RWPE2 (cell line): ENCODE results near the gene ITPR1.

Source experiments
- ATAC-seq: fragments of 200-7000 bp; cut with Tn5 transposase; 3 replicates; pipeline ENCODE4 v1.9.1; 2021; ENCODE audit warnings: low read depth
- DNase-seq: peaks from one replicate; pipeline ENCODE4 v3.0.0-alpha.2; 2020; ENCODE audit warnings: low spot score
- H3K27ac ChIP-seq: fragments of 450-650 bp; 2 replicates; pipeline ENCODE4 v1.5.1; 2017; ENCODE audit warnings: mild to moderate bottlenecking; ENCODE audit not compliant: poor library complexity, severe bottlenecking
- H3K27me3 ChIP-seq: fragments of 250-450 bp; sonication (Bioruptor Pico); 2 replicates; pipeline ENCODE4 v1.5.1; 2021; ENCODE audit warnings: mild to moderate bottlenecking, moderate library complexity; ENCODE audit not compliant: insufficient read depth, poor library complexity, severe bottlenecking
- H3K36me3 ChIP-seq: fragments of 250-450 bp; sonication (Bioruptor Pico); 2 replicates; pipeline ENCODE4 v1.5.1; 2020; ENCODE audit warnings: low read depth, mild to moderate bottlenecking, moderate library complexity
- H3K4me1 ChIP-seq: fragments of 250-450 bp; sonication (Bioruptor Pico); 2 replicates; pipeline ENCODE4 v1.5.1; 2021; ENCODE audit warnings: mild to moderate bottlenecking, moderate library complexity; ENCODE audit not compliant: insufficient read depth, poor library complexity, severe bottlenecking
- H3K4me3 ChIP-seq: fragments of 250-450 bp; sonication (Bioruptor Pico); 2 replicates; pipeline ENCODE4 v1.5.1; 2021; ENCODE audit warnings: mild to moderate bottlenecking, moderate library complexity; ENCODE audit not compliant: severe bottlenecking
- H3K9me3 ChIP-seq: fragments of 250-450 bp; sonication (Bioruptor Pico); 2 replicates; pipeline ENCODE4 v1.5.1; 2021; ENCODE audit warnings: mild to moderate bottlenecking, moderate library complexity; ENCODE audit not compliant: severe bottlenecking
- TF ChIP-seq, protein P1 (sequence below): fragments of 450-650 bp; IDR thresholded peaks from one replicate; pipeline ENCODE4 v1.5.1; 2017; ENCODE audit warnings: mild to moderate bottlenecking, moderate library complexity; ENCODE audit not compliant: poor library complexity, severe bottlenecking

The ITPR1 gene

DNA sequence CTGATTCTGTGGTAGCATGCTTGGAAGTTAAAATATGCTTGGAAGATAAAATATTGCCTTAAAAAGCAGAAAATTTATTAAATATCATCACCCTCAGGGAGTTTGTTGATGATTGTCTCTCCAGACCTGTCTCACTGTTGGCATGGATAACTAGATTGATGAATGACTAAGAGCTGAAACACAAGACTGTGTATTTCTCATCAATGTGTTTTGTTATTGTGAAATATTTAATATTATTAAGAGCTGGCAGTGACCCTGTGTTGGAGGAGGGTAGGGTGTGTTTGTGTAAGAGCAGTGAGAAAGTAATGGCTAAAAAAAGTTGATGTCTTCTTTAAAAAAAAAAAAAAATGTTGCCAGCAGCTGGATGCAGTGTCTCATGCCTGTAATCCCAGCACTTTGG is 82.2 kb downstream of the ITPR1 start:
- Histone ChIP-seq H3K4me1 (no peaks in the 10 kb centered on the region), H3K9me3 (no peaks in the 10 kb centered on the region), H3K4me3 (no peak overlapping the region), H3K36me3 (no peaks in the 10 kb centered on the region), H3K27ac (no peak overlapping the region), H3K27me3 (no peaks in the 10 kb centered on the region)
- no peak for DNase-seq
- TF ChIP-seq, protein P1, sequence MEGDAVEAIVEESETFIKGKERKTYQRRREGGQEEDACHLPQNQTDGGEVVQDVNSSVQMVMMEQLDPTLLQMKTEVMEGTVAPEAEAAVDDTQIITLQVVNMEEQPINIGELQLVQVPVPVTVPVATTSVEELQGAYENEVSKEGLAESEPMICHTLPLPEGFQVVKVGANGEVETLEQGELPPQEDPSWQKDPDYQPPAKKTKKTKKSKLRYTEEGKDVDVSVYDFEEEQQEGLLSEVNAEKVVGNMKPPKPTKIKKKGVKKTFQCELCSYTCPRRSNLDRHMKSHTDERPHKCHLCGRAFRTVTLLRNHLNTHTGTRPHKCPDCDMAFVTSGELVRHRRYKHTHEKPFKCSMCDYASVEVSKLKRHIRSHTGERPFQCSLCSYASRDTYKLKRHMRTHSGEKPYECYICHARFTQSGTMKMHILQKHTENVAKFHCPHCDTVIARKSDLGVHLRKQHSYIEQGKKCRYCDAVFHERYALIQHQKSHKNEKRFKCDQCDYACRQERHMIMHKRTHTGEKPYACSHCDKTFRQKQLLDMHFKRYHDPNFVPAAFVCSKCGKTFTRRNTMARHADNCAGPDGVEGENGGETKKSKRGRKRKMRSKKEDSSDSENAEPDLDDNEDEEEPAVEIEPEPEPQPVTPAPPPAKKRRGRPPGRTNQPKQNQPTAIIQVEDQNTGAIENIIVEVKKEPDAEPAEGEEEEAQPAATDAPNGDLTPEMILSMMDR: no peak
- peak; percentile 53; the same call in 1 of the 3 replicates for ATAC-seq

DNA sequence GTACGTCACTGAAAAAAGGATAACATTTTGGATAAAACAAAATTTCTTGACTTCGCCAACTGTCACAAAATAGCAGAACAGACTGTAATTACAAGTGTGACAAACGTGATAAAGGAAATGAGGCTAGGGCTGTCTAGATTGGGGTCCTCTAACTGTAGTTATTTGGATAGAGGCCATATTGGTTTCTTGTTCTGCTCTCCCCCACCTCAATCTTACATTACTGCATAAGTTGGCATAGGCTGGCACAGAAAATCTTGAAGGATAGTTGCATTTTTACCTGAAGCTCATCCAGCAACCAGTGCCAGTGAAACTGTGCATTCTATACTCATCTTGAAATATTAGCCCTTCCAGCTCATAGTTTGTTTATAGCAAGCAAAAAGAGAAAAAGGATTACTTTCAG is 84.6 kb downstream of the ITPR1 start:
- no peak for ATAC-seq
- Histone ChIP-seq H3K4me1 (peaks cover 8% of the 10 kb centered on the region), H3K4me3 (no peak overlapping the region), H3K9me3 (no peaks in the 10 kb centered on the region), H3K27me3 (no peaks in the 10 kb centered on the region), H3K36me3 (no peaks in the 10 kb centered on the region), H3K27ac (no peak overlapping the region)
- no peak for DNase-seq
- TF ChIP-seq, protein P1: no peak

DNA sequence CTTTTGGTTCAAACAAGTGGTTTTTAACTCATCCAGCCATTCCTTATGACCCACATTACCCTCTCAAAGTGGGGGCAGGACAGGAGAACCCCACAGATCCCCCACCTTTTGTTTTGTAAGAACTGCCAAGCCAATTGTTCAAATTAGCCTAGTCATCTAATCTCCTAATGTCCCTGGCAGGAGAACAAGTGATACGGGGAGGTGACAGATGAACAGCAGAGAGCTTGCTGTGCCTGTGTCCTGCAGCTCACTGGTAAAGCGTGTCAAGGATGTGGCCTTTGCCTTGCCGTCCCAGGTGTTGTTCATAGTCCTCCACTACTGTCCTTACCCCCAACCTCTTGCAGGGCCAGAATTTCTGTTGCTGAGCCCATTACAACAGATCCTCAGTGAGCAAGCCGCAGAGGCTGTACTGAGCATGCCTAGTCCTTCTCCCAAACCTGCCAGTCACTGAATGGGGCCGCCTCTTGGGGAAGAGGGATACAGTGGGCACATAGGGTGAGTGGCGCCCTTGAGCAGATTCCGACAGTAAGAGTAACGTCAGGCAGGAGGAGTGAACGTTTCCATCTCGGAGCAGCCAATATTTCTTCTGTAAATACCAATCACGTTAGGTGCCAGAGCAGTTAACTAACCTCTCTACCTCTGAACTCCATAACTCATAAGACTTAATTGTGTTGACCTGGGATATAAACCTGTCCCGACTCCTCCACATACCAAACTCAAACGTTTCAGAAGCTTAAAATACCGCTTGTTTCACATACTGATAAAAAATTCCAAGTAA is 87.4 kb downstream of the ITPR1 start:
- Histone ChIP-seq H3K9me3 (no peaks in the 10 kb centered on the region), H3K4me1 (peaks cover 8% of the 10 kb centered on the region), H3K27ac (no peak overlapping the region), H3K36me3 (no peaks in the 10 kb centered on the region), H3K27me3 (no peaks in the 10 kb centered on the region), H3K4me3 (no peak overlapping the region)
- DNase-seq (no peak), ATAC-seq (no peak)
- TF ChIP-seq, protein P1: no peak

DNA sequence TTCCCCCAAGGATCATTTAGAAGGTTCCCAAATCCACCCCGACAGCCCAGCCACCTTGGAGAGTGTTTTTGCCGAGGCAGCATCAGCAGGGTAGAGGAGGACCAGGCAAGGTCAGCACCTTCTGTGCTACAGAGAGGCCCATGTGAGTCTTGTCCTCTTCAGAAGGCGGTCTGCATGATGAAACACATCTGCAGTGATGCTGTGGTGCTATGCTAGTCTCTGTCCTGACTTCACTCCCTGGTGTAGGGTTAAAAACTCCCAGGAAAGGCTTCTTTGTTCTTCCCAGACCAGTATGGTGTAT is 87.9 kb downstream of the ITPR1 start:
- peaks cover 8% of the 10 kb centered on the region for H3K4me1 ChIP-seq
- no peak overlapping the region for H3K27ac ChIP-seq
- H3K4me3 ChIP-seq: no peak overlapping the region
- H3K27me3 ChIP-seq: no peaks in the 10 kb centered on the region
- TF ChIP-seq, protein P1: no peak
- no peak for DNase-seq
- no peaks in the 10 kb centered on the region for H3K36me3 ChIP-seq
- H3K9me3 ChIP-seq: no peaks in the 10 kb centered on the region
- no peak for ATAC-seq

DNA sequence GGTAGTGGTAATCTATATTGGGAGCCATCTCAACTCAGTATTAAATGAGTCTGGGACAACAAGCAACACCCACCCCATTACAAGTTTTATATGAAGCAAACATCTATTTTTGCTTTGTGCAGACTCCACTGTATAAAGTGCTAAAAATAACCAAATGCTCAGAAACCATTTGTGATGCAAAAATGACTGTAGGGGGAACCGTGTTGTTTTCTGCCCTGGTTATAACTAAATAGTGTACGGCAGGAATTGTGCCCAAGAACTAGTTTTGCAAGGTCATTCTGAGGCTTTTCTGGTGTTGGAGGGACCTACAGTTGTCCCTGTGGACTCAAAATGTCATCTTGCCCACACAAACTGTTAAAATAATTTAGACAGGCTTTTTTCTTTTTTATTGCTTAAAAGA is 88.3 kb downstream of the ITPR1 start:
- no peak for ATAC-seq

More for the DNA sequence above, 88.3 kb downstream of the ITPR1 start:
- no peak for DNase-seq
- no peaks in the 10 kb centered on the region for H3K36me3 ChIP-seq
- no peaks in the 10 kb centered on the region for H3K9me3 ChIP-seq
- H3K27me3 ChIP-seq: no peaks in the 10 kb centered on the region
- TF ChIP-seq, protein P1: no peak
- H3K27ac ChIP-seq: no peak overlapping the region
- peaks cover 8% of the 10 kb centered on the region for H3K4me1 ChIP-seq
- H3K4me3 ChIP-seq: no peak overlapping the region
